ENCODE data around the gene ASF1B.

ASF1B gene

GRCh38 chr19:14138576-14139265, 2.3 kb upstream of the ASF1B start:
- TF ChIP-seq CTCF (IDR thresholded peaks at IDR 0.05; ENCODE audit: insufficient read depth, low read length, poor library complexity, severe bottlenecking) (no peak), EZH2phosphoT487 (conservative IDR thresholded peaks at IDR 0.05; ENCODE audit: low read length) (no peak)
- Histone ChIP-seq H4K20me1 (ENCODE audit: low read depth, low read length) (peaks cover 5% of the 10 kb centered on the region; the same call in 1 of the 2 replicates), H3K4me2 (ENCODE audit: low read depth, low read length, poor library complexity, severe bottlenecking) (peak overlapping the region; percentile 99), H3K36me3 (ENCODE audit: low read length) (0 out of 2 replicates have a peak, but pooled peaks cover 5% of the 10 kb centered on the region), H3K9ac (ENCODE audit: low read length) (peak overlapping the region; percentile 93; the same call in 1 of the 2 replicates), H3K79me2 (ENCODE audit: insufficient read depth, low read length) (peaks cover 29% of the 10 kb centered on the region), H3K4me3 (ENCODE audit: insufficient read depth, low read length, poor library complexity, severe bottlenecking) (no peak overlapping the region), H3K27me3 (ENCODE audit: low read length) (no peaks in the 10 kb centered on the region), H3F3A (ENCODE audit: insufficient read depth) (no peaks in the 10 kb centered on the region), H2AFZ (ENCODE audit: low read depth, low read length, severe bottlenecking) (no peak overlapping the region), H3K27ac (ENCODE audit: low read depth, low read length) (no peak overlapping the region), H3K9me2 (replicated peaks; ENCODE audit: insufficient read depth, low read length) (no peaks in the 10 kb centered on the region), H3K9me3 (ENCODE audit: insufficient read depth, low read length) (no peaks in the 10 kb centered on the region)

- H3K27ac ChIP-seq (ENCODE audit: low read depth, low read length), result peak overlapping the region; percentile 66
- H3K4me3 ChIP-seq (ENCODE audit: insufficient read depth, low read length, poor library complexity, severe bottlenecking), result peak overlapping the region; percentile 88
- H3K9ac ChIP-seq (ENCODE audit: low read length), result peak overlapping the region; percentile 89
- H3K4me2 ChIP-seq (ENCODE audit: low read depth, low read length, poor library complexity, severe bottlenecking), result peak overlapping the region; percentile 80
- peaks cover 5% of the 10 kb centered on the region; the same call in 1 of the 2 replicates for H4K20me1 ChIP-seq (ENCODE audit: low read depth, low read length)
- no peaks in the 10 kb centered on the region for H3K9me2 ChIP-seq (replicated peaks; ENCODE audit: insufficient read depth, low read length)
- H3K9me3 ChIP-seq (ENCODE audit: insufficient read depth, low read length), result no peaks in the 10 kb centered on the region
- H3F3A ChIP-seq (ENCODE audit: insufficient read depth), result 0 out of 2 replicates have a peak, but pooled peaks cover 2% of the 10 kb centered on the region
- H3K36me3 ChIP-seq (ENCODE audit: low read length), result 0 out of 2 replicates have a peak, but pooled peaks cover 5% of the 10 kb centered on the region
- no peak overlapping the region for H2AFZ ChIP-seq (ENCODE audit: low read depth, low read length, severe bottlenecking)
- TF ChIP-seq EZH2phosphoT487 (conservative IDR thresholded peaks at IDR 0.05; ENCODE audit: low read length) (no peak), CTCF (IDR thresholded peaks at IDR 0.05; ENCODE audit: insufficient read depth, low read length, poor library complexity, severe bottlenecking) (no peak)
- no peaks in the 10 kb centered on the region for H3K27me3 ChIP-seq (ENCODE audit: low read length)
- peaks cover 48% of the 10 kb centered on the region for H3K79me2 ChIP-seq (ENCODE audit: insufficient read depth, low read length)
Measured at GRCh38 chr19:14135985-14136508, 342 bp downstream of the ASF1B start.

GRCh38 chr19:14135355-14135754, 1.0 kb downstream of the ASF1B start:
- Histone ChIP-seq H3K27ac (ENCODE audit: low read depth, low read length) (peak overlapping the region; percentile 66), H3K79me2 (ENCODE audit: insufficient read depth, low read length) (peaks cover 48% of the 10 kb centered on the region)

More at GRCh38 chr19:14135355-14135754, 1.0 kb downstream of the ASF1B start:
- H3K36me3 ChIP-seq (ENCODE audit: low read length), result 0 out of 2 replicates have a peak, but pooled peaks cover 5% of the 10 kb centered on the region
- peak overlapping the region; percentile 88 for H3K4me3 ChIP-seq (ENCODE audit: insufficient read depth, low read length, poor library complexity, severe bottlenecking)
- H2AFZ ChIP-seq (ENCODE audit: low read depth, low read length, severe bottlenecking), result no peak overlapping the region
- TF ChIP-seq CTCF (IDR thresholded peaks at IDR 0.05; ENCODE audit: insufficient read depth, low read length, poor library complexity, severe bottlenecking), result no peak
- TF ChIP-seq EZH2phosphoT487 (conservative IDR thresholded peaks at IDR 0.05; ENCODE audit: low read length), result no peak
- peak overlapping the region; percentile 89 for H3K9ac ChIP-seq (ENCODE audit: low read length)
- 0 out of 2 replicates have a peak, but pooled peaks cover 2% of the 10 kb centered on the region for H3F3A ChIP-seq (ENCODE audit: insufficient read depth)
- no peaks in the 10 kb centered on the region for H3K9me3 ChIP-seq (ENCODE audit: insufficient read depth, low read length)
- H4K20me1 ChIP-seq (ENCODE audit: low read depth, low read length), result peaks cover 5% of the 10 kb centered on the region; the same call in 1 of the 2 replicates
- peak overlapping the region; percentile 80 for H3K4me2 ChIP-seq (ENCODE audit: low read depth, low read length, poor library complexity, severe bottlenecking)
- H3K9me2 ChIP-seq (replicated peaks; ENCODE audit: insufficient read depth, low read length), result no peaks in the 10 kb centered on the region
- H3K27me3 ChIP-seq (ENCODE audit: low read length), result no peaks in the 10 kb centered on the region
